Measurements from ENCODE around the gene B4GALNT4. TPM values are rescaled to one million over a fixed set of nuclear protein-coding genes. Genes with fewer than 3 reads are reported as not detected.
"Not testable (repeated sequence)": the region's sequence is repeated elsewhere in the genome, so short reads cannot be mapped to it uniquely, and the experiment has no call there.

Gene B4GALNT4
- total and polyA plus RNA-seq, 2 donors from 2014 or later: 0.82 to 1.4 TPM

DNA sequence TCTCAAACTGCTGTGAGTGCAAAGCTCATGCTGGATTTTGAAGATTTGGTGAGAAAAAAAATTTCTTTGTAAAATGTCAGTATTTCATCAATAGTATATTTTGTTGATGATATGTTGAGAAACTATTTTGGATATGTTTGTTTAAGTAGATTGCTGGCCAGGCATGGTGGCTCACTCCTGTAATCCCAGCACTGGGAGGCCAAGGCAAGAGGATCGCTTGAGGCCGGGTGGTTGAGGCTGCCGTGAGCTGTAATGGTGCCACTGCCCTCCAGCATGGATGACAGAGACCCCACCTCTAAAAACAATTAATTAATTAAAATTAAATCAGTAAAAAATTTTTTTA, 41.7 kb upstream of the B4GALNT4 start:
- Histone ChIP-seq H3K4me3 (ENCODE audit: low read length in 3 of 3) (peak overlapping the region in 1 of 3 donors; percentile 1), H3K27ac (ENCODE audit: low read depth in 2 of 2, low read length in 2 of 2) (peak overlapping the region; percentile 91 to 96), H3K4me1 (ENCODE audit: control insufficient read depth in 2 of 3, insufficient read depth in 2 of 3, low read depth in 1 of 3, low read length in 3 of 3) (peaks cover 6 to 18% (median 15%) of the 10 kb centered on the region in 3 donors), H3K9ac (ENCODE audit: low read length in 3 of 3) (peak overlapping the region in 2 of 3 donors; percentile 38 to 65), H3K9me3 (ENCODE audit: control insufficient read depth in 2 of 3, insufficient read depth in 1 of 3, low read length in 3 of 3) (no peaks in the 10 kb centered on the region), H3K36me3 (ENCODE audit: control insufficient read depth in 2 of 3, insufficient read depth in 3 of 3, low read length in 3 of 3) (no peaks in the 10 kb centered on the region), H3K27me3 (ENCODE audit: control insufficient read depth, insufficient read depth, low read length) (no peaks in the 10 kb centered on the region)
- intact Hi-C loops (cut with DNase I): no loop called here
- FAIRE-seq (no peak), DNase-seq (no peak)
- TF ChIP-seq, protein P1, sequence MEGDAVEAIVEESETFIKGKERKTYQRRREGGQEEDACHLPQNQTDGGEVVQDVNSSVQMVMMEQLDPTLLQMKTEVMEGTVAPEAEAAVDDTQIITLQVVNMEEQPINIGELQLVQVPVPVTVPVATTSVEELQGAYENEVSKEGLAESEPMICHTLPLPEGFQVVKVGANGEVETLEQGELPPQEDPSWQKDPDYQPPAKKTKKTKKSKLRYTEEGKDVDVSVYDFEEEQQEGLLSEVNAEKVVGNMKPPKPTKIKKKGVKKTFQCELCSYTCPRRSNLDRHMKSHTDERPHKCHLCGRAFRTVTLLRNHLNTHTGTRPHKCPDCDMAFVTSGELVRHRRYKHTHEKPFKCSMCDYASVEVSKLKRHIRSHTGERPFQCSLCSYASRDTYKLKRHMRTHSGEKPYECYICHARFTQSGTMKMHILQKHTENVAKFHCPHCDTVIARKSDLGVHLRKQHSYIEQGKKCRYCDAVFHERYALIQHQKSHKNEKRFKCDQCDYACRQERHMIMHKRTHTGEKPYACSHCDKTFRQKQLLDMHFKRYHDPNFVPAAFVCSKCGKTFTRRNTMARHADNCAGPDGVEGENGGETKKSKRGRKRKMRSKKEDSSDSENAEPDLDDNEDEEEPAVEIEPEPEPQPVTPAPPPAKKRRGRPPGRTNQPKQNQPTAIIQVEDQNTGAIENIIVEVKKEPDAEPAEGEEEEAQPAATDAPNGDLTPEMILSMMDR (IDR thresholded peaks at IDR 0.05; ENCODE audit: borderline replicate concordance, extremely low read depth, insufficient read depth): no peak

DNA sequence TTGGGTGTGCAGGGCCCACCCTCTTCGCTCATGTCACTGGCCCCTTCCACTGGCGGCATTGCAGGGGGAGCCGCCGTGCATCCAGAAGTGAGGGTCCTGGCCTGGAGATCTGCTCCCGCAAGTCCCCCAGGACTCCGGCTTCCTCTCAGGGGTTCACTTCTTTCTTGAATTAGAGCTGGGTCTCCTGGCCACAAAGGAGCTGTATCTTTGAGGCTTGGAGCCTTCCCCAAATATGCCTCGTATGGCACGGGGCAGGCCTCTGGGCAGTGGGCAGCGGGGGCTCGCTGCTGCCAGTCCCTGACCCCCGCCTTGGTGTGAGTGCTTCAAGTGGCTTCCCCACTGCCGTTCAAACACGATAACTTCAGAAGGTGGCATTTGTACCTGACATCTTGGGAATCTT, 41.3 kb upstream of the B4GALNT4 start:
- FAIRE-seq: no peak
- intact Hi-C loops (cut with DNase I): no loop called here
- H3K9ac ChIP-seq (ENCODE audit: low read length in 3 of 3): no peak overlapping the region
- H3K27ac ChIP-seq (ENCODE audit: low read depth in 2 of 2, low read length in 2 of 2): no peak overlapping the region
- TF ChIP-seq, protein P1 (IDR thresholded peaks at IDR 0.05; ENCODE audit: borderline replicate concordance, extremely low read depth, insufficient read depth): no peak
- DNase-seq: peak in 1 of 5 donors; percentile 52
- H3K36me3 ChIP-seq (ENCODE audit: control insufficient read depth in 2 of 3, insufficient read depth in 3 of 3, low read length in 3 of 3): no peaks in the 10 kb centered on the region
- H3K27me3 ChIP-seq (ENCODE audit: control insufficient read depth, insufficient read depth, low read length): no peaks in the 10 kb centered on the region
- no peaks in the 10 kb centered on the region for H3K9me3 ChIP-seq (ENCODE audit: control insufficient read depth in 2 of 3, insufficient read depth in 1 of 3, low read length in 3 of 3)
- peaks cover 6 to 18% (median 15%) of the 10 kb centered on the region in 3 donors for H3K4me1 ChIP-seq (ENCODE audit: control insufficient read depth in 2 of 3, insufficient read depth in 2 of 3, low read depth in 1 of 3, low read length in 3 of 3)
- H3K4me3 ChIP-seq (ENCODE audit: low read length in 3 of 3): no peak overlapping the region

DNA sequence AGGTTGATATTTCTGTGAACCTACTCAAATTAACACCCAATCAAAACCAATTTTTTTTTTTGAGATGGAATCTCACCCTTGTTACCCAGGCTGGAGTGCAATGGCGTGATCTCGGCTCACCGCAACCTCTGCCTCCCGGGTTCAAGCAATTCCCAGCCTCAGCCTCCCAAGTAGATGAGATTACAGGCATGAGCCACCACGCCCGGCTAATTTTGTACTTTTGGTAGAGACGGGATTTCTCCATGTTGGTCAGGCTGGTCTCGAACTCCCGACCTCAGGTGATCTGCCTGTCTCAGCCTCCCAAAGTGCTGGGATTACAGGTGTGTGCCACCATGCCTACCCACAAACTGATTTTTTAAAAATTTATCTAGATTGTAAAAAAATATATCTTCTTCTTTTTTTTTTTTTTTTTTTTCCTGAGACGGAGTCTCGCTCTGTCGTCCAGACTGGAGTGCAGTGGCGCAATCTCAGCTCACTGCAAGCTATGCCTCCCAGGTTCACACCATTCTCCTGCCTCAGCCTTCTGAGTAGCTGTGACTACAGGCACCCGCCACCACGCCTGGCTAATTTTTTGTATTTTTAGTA, 40.7 kb upstream of the B4GALNT4 start:
- H3K9me3 ChIP-seq (ENCODE audit: control insufficient read depth in 2 of 3, insufficient read depth in 1 of 3, low read length in 3 of 3); H3K27ac ChIP-seq (ENCODE audit: low read depth in 2 of 2, low read length in 2 of 2); H3K9ac ChIP-seq (ENCODE audit: low read length in 3 of 3); H3K27me3 ChIP-seq (ENCODE audit: control insufficient read depth, insufficient read depth, low read length); H3K4me3 ChIP-seq (ENCODE audit: low read length in 3 of 3); FAIRE-seq; H3K36me3 ChIP-seq (ENCODE audit: control insufficient read depth in 2 of 3, insufficient read depth in 3 of 3, low read length in 3 of 3); intact Hi-C loops (cut with DNase I): not testable (repeated sequence)
- DNase-seq: peak in 1 of 5 donors; percentile 12
- H3K4me1 ChIP-seq (ENCODE audit: control insufficient read depth in 2 of 3, insufficient read depth in 2 of 3, low read depth in 1 of 3, low read length in 3 of 3): peaks cover 6 to 18% (median 15%) of the 10 kb centered on the region in 3 donors

DNA sequence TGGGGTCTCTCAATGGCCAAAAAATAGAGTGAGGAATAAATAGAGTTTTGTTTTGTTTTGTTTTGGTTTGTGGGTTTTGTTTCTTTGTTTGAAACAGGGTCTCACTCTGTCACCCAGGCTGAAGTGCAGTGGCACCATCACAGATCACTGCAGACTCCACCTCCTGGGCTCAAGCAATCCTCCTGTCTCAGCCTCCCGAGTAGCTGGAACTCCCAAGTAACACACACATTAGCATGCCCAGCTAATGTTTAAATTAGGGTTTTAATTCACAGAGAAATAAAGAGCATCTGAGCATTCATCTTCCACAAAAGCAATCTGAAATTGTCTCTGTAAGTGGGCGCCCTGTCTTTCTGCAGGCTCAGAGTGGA, 39.4 kb upstream of the B4GALNT4 start:
- peaks cover 0 to 18% (median 15%) of the 10 kb centered on the region in 3 donors for H3K4me1 ChIP-seq (ENCODE audit: control insufficient read depth in 2 of 3, insufficient read depth in 2 of 3, low read depth in 1 of 3, low read length in 3 of 3)
- no peak overlapping the region for H3K4me3 ChIP-seq (ENCODE audit: low read length in 3 of 3)
- intact Hi-C loops (cut with DNase I): no loop called here
- no peak overlapping the region for H3K27ac ChIP-seq (ENCODE audit: low read depth in 2 of 2, low read length in 2 of 2)
- DNase-seq: peak in 1 of 5 donors; percentile 2
- no peaks in the 10 kb centered on the region for H3K27me3 ChIP-seq (ENCODE audit: control insufficient read depth, insufficient read depth, low read length)
- no peaks in the 10 kb centered on the region for H3K9me3 ChIP-seq (ENCODE audit: control insufficient read depth in 2 of 3, insufficient read depth in 1 of 3, low read length in 3 of 3)
- FAIRE-seq: no peak
- TF ChIP-seq, protein P1 (IDR thresholded peaks at IDR 0.05; ENCODE audit: borderline replicate concordance, extremely low read depth, insufficient read depth): no peak
- H3K36me3 ChIP-seq (ENCODE audit: control insufficient read depth in 2 of 3, insufficient read depth in 3 of 3, low read length in 3 of 3): no peaks in the 10 kb centered on the region
- H3K9ac ChIP-seq (ENCODE audit: low read length in 3 of 3): no peak overlapping the region
